Measurements from ENCODE around the gene MAGI1.

MAGI1 gene

GRCh38 chr3:65655061-65655460, 383.7 kb downstream of the MAGI1 start:
- TF ChIP-seq CTCF (conservative IDR thresholded peaks at IDR 0.05) (no peak), ZFX (IDR thresholded peaks at IDR 0.05) (no peak)
- H3K27ac ChIP-seq: no peak overlapping the region

GRCh38 chr3:65653731-65654130, 385.0 kb downstream of the MAGI1 start:
- H3K27ac ChIP-seq: no peak overlapping the region
- no peak for TF ChIP-seq CTCF (conservative IDR thresholded peaks at IDR 0.05)
- TF ChIP-seq ZFX (IDR thresholded peaks at IDR 0.05): no peak

DNA sequence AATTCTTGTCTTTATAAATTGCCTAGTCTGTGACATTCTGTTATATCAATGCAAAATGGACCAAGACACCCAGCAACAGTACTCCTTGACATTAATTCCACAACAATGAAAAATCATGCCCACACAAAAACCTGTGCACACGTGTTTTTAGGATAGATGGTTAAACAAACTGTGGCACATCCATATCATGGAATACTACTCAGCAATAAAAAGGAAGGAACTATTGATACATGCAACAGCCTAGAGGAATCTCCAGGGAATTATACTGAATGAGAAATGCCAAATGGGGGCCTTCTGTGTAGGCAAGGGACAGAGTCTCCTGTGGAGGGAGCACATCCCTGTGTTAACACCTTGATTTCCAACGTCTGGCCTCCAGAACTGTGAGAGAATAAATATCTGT, 388.5 kb downstream of the MAGI1 start:
- TF ChIP-seq ZFX (IDR thresholded peaks at IDR 0.05): no peak
- TF ChIP-seq CTCF (conservative IDR thresholded peaks at IDR 0.05): no peak
- no peak overlapping the region for H3K27ac ChIP-seq

- no peak for TF ChIP-seq CTCF (conservative IDR thresholded peaks at IDR 0.05)
- TF ChIP-seq ZFX (IDR thresholded peaks at IDR 0.05): no peak
These were observed 391.3 kb downstream of the MAGI1 start for GRCh38 chr3:65647369-65647768.

DNA sequence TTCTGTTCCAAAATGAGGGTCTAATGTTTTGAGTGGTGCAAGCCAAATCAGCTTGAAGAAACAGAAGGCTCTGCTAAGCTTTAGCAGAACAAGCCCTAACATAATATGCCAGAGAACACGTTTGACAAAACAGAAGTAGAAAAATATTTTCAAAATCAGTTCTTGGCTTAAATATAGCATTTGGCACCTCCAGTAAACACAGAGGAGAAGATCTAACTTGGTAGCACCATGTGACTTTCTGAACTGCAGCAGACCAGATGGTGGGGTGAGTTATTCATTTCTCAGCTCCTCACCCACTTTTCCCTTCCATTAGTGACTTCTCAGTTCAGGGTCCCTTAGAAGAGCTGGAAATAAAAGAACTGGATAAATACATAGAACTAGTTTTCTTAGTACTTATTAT, 395.8 kb downstream of the MAGI1 start:
- no peak overlapping the region for H3K27ac ChIP-seq
- TF ChIP-seq CTCF (conservative IDR thresholded peaks at IDR 0.05): no peak
- no peak for TF ChIP-seq ZFX (IDR thresholded peaks at IDR 0.05)

More at GRCh38 chr3:65647369-65647768, 391.3 kb downstream of the MAGI1 start:
- H3K27ac ChIP-seq: no peak overlapping the region

GRCh38 chr3:65641777-65642176, 396.9 kb downstream of the MAGI1 start:
- TF ChIP-seq CTCF (conservative IDR thresholded peaks at IDR 0.05): no peak
- TF ChIP-seq ZFX (IDR thresholded peaks at IDR 0.05): no peak
- H3K27ac ChIP-seq: no peak overlapping the region

DNA sequence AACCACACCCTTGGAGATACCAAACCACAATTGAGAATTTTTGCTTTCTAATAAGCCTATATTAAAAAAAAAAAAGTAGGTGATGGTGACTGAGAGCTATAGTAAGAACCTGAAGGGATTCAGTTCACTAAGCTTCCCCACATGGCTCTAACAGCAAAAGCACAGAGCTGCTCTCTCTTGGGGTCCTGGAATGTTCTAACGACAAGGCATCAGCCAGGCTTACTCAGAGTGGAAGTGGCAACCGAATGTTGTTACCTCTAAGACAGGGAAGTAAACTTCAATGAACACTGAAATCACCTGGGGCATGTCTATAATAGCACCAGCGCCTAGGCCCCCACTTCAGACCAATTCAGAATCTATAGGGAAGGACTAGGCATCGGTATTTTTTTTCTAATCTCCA, 397.7 kb downstream of the MAGI1 start:
- TF ChIP-seq ZFX (IDR thresholded peaks at IDR 0.05) (no peak), CTCF (conservative IDR thresholded peaks at IDR 0.05) (no peak)
- H3K27ac ChIP-seq: no peak overlapping the region

All from C4-2B (cell line).